Psoas muscle (tissue), 8 donors: ENCODE data around the gene ARHGAP11A. TPM values are rescaled to one million over a fixed set of nuclear protein-coding genes. Genes with fewer than 3 reads are reported as not detected.

Source experiments
- ATAC-seq, 4 donors: fragments of 200-7000 bp; cut with Tn5 transposase; one replicate each; pipeline ENCODE4 v1.9.1; 2020; ENCODE audit warnings: moderate library complexity in 3 of 4, mild to moderate bottlenecking in 2 of 4
- DNase-seq, 2 donors: peaks; one replicate each; pipeline ENCODE4 v3.0.0-alpha.2; 2020
- H3K27ac ChIP-seq: fragments of 200-600 bp; one replicate; pipeline ENCODE4 v1.8.0; 2022
- H3K27me3 ChIP-seq, 3 donors: fragments of 200-600 bp in 1 of 3; one replicate each; pipeline versions ENCODE4 v1.6.1 to v1.8.0; 2013 to 2022; ENCODE audit warnings: low read length in 2 of 3, mild to moderate bottlenecking in 2 of 3, moderate library complexity in 1 of 3; ENCODE audit not compliant: insufficient read depth in 3 of 3
- H3K36me3 ChIP-seq, 2 donors: fragments of 200-600 bp in 1 of 2; one replicate each; pipeline versions ENCODE4 v1.6.1 to v1.8.0; 2013 to 2022; ENCODE audit warnings: low read depth in 1 of 2, mild to moderate bottlenecking in 1 of 2, moderate library complexity in 1 of 2; ENCODE audit not compliant: insufficient read depth in 1 of 2
- H3K4me1 ChIP-seq: fragments of 200-600 bp; one replicate; pipeline ENCODE4 v1.8.0; 2022
- H3K4me3 ChIP-seq: fragments of 200-600 bp; one replicate; pipeline ENCODE4 v1.8.0; 2022; ENCODE audit warnings: mild to moderate bottlenecking
- H3K9me3 ChIP-seq: fragments of 200-600 bp; one replicate; pipeline ENCODE4 v1.8.0; 2022
- CTCF ChIP-seq: fragments of 200-600 bp; IDR thresholded peaks from one replicate; pipeline ENCODE4 v1.8.0; 2022; ENCODE audit warnings: antibody characterized with exemption
- WGBS, 3 donors: extraction: QIAGEN DNeasy Blood & Tissue Kit; methylation state at CpG; one replicate each; pipeline versions ENCODE4 v1.1.6 to v1.1.7; 2013; 5-methylcytosine and 5-hydroxymethylcytosine counted together
- intact Hi-C, 2 donors: fragments of 100-400 bp; cut with DNase I; formaldehyde crosslinking; loops; one replicate each; pipeline versions ENCODE4 v1.11.0 to v1.14.2; 2022
- polyA plus RNA-seq, 3 donors: library from polyadenylated mRNA; stranded (reverse); fragments of 200-250 nt; gene quantifications; one replicate each; pipeline ENCODE4 v1.2.3, GENCODE V29; 2013
- total RNA-seq, 4 donors: library from RNA; stranded (reverse); fragmentation: NEBNext Ultra II Directional in 2 of 4; extraction: Animal tissue kit (Norgen Biotek cat#: 25700) in 2 of 4; gene quantifications; one replicate each; pipeline versions ENCODE4 v1.2.1 to v1.2.4, GENCODE V29; 2021 to 2023
- donor health status: healthy with polysubstance abuse.
- donor health status: DM: no; HTN: no; CAD: no; lungs with moderate emphysema.
- donor health status: Bipolar disorder and iron deficiency.
- donor health status: healthy.
- donor health status: DM: yes; HTN: yes; CAD: no.
- donor health status: DM: no; HTN: no; CAD: no.
- donor health status: DM: no; HTN: no; CAD: no.
- donor health status: DM: yes; HTN: yes; CAD: no.

The ARHGAP11A gene
- total and polyA plus RNA-seq, 7 donors: 0.41 to 2.8 (median 1.6) TPM

GRCh38 chr15:32636410-32636809, 21.1 kb downstream of the ARHGAP11A start:
- 95 to 98% (median 96%) methylated on average over 3 of the region's 3 CpGs for WGBS, 3 donors
- TF ChIP-seq CTCF: no peak
- Histone ChIP-seq H3K27me3 (peaks cover 0 to 4% (median 0%) of the 10 kb centered on the region in 3 donors), H3K27ac (no peak overlapping the region), H3K4me3 (no peak overlapping the region), H3K4me1 (no peaks in the 10 kb centered on the region), H3K9me3 (no peaks in the 10 kb centered on the region), H3K36me3 (no peaks in the 10 kb centered on the region)
- ATAC-seq (no peak), DNase-seq (no peak)
- intact Hi-C loops: no loop called here

GRCh38 chr15:32636908-32637567, 21.7 kb downstream of the ARHGAP11A start:
- intact Hi-C loops: no loop called here
- ATAC-seq (no peak), DNase-seq (no peak)
- no peak for TF ChIP-seq CTCF
- Histone ChIP-seq H3K4me1 (no peaks in the 10 kb centered on the region), H3K27ac (no peak overlapping the region), H3K36me3 (no peaks in the 10 kb centered on the region), H3K9me3 (no peaks in the 10 kb centered on the region), H3K27me3 (peaks cover 0 to 10% (median 0%) of the 10 kb centered on the region in 3 donors), H3K4me3 (no peak overlapping the region)
- 94 to 96% (median 95%) methylated on average over 8 of the region's 8 CpGs for WGBS, 3 donors

- WGBS, 3 donors: 89 to 100% (median 98%) methylated on average over 1 of the region's 1 CpG
- H3K9me3 ChIP-seq: no peaks in the 10 kb centered on the region
- TF ChIP-seq CTCF: no peak
- H3K4me3 ChIP-seq: no peak overlapping the region
- H3K27me3 ChIP-seq: peaks cover 0 to 15% (median 0%) of the 10 kb centered on the region in 3 donors
- H3K27ac ChIP-seq: no peak overlapping the region
- no peaks in the 10 kb centered on the region for H3K4me1 ChIP-seq
- DNase-seq: no peak
- no peak for ATAC-seq
- no peaks in the 10 kb centered on the region for H3K36me3 ChIP-seq
- intact Hi-C loops: no loop called here
These were observed 22.4 kb downstream of the ARHGAP11A start for GRCh38 chr15:32637704-32638103.

- Histone ChIP-seq H3K36me3 (no peaks in the 10 kb centered on the region), H3K27me3 (peaks cover 0 to 22% (median 0%) of the 10 kb centered on the region in 3 donors), H3K27ac (no peak within 1 kb of the TSS), H3K4me3 (no peak within 1 kb of the TSS), H3K9me3 (no peaks in the 10 kb centered on the region), H3K4me1 (no peaks in the 10 kb centered on the region)
- no peak for TF ChIP-seq CTCF
- ATAC-seq (no peak), DNase-seq (no peak)
- 12 to 21% (median 19%) methylated on average over 22 of the region's 22 CpGs for WGBS, 3 donors
- intact Hi-C loops: no loop called here
These were observed 26.3 kb downstream of the ARHGAP11A start, which contains the start of gene SCG5 for GRCh38 chr15:32641517-32642059. SCG5 (plus strand) TSS chr15:32641710; CDS start chr15:32643593, 1,883 bp downstream.
